HG02642 (cell line): ENCODE results near the gene MARCHF2.
"Not testable (repeated sequence)": the region's sequence is repeated elsewhere in the genome, so short reads cannot be mapped to it uniquely, and the experiment has no call there.

Source experiments
- ATAC-seq: cut with Tn5 transposase; IDR thresholded peaks from one replicate; pipeline ENCODE4 v1.9.1; 2021; ENCODE audit warnings: mild to moderate bottlenecking; ENCODE audit not compliant: unreplicated experiment, poor library complexity

Gene MARCHF2, protein sequence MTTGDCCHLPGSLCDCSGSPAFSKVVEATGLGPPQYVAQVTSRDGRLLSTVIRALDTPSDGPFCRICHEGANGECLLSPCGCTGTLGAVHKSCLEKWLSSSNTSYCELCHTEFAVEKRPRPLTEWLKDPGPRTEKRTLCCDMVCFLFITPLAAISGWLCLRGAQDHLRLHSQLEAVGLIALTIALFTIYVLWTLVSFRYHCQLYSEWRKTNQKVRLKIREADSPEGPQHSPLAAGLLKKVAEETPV

DNA sequence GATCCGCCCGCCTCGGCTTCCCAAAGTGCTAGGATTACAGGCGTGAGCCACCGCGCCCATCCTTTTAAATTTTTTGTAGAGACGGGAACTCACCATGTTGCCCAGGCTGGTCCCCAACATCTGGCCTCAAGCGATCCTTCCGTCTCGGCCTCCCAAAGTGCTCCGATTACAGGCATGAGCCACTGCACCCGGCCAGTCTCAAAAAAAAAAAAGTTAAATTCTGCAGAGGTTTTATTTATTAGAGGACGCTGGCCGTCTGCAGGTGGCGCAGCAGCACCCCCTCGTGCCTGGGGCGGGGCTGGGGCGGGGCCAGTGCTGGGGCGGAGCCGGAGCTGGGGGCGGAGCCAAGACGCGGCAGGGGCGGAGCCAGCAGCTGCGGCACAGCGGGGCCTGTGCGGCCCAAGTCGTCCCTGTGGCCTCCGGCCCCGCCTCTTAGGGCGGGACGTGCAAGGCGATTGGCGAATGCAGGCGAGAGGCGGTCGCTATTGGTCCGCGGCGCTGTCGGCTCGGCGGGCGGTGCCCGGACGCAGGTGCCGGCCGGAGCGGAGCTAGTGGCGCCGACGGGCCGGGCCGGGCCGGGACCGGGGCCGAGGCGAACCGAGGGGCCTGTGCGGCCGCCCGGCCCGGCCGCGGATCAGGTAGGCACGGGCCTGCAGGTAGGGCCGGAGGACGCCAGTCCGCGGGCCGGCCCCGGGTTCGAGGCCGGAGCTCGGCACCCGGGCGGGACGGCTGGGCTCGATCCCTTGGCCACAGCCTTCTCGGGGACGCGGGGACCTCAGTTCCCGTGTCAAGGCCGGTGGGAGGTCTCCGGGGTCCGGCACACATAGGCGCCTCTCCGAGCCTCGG, at the start of gene MARCHF2:
Gene MARCHF2 (plus strand): TSS at position 523 of the 846 bp plus-strand sequence. CDS start 8,536 bp downstream, outside the sequence.
- ATAC-seq, result peak; percentile 100

DNA sequence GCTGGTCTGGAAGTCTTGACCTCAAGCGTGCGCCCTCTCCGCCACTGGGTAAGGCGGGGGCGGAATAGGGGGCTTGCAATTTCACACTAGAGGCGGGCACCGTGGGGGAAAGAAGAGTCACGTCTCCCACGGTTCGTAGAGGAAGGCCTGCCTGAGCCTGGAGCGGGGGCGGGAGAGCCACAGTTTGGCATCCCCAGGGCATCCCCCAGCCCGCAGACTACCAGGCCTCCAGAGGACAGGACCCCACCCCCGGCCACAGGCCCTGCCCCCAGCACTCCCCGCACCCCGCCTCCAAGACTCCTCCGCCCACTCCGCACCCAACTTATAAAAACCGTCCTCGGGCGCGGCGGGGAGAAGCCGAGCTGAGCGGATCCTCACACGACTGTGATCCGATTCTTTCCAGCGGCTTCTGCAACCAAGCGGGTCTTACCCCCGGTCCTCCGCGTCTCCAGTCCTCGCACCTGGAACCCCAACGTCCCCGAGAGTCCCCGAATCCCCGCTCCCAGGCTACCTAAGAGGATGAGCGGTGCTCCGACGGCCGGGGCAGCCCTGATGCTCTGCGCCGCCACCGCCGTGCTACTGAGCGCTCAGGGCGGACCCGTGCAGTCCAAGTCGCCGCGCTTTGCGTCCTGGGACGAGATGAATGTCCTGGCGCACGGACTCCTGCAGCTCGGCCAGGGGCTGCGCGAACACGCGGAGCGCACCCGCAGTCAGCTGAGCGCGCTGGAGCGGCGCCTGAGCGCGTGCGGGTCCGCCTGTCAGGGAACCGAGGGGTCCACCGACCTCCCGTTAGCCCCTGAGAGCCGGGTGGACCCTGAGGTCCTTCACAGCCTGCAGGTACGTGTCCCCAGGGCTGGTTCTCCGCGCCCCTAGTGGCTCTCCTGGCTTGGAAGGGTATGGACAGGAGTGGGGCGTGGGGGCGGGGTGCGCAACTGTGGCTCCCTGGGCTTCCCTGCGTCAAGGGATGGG, 49.0 kb upstream of the MARCHF2 start, which contains the start of gene ANGPTL4:
Gene ANGPTL4 (plus strand): TSS at position 353 of the 969 bp plus-strand sequence. CDS start 167 bp downstream, at position 520.
- ATAC-seq, result no peak

DNA sequence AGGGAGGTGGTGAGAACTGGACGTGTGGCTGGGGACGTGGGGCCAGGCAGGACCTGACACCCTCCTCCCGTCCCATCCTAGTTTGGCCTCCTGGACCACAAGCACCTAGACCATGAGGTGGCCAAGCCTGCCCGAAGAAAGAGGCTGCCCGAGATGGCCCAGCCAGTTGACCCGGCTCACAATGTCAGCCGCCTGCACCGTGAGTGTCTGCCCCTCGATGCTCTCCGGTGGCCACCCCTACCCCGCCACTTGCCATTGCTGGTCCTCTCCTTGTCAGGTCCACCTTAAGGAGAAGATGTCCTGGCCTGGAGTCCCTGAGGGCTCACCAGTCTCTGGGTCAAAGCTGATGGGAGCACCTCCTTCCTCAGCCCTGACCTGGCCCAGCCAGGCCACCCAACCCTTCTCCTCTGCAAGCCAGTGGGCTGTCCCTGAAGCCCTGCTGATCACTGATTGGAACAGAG, 47.0 kb upstream of the MARCHF2 start:
- ATAC-seq, result no peak

DNA sequence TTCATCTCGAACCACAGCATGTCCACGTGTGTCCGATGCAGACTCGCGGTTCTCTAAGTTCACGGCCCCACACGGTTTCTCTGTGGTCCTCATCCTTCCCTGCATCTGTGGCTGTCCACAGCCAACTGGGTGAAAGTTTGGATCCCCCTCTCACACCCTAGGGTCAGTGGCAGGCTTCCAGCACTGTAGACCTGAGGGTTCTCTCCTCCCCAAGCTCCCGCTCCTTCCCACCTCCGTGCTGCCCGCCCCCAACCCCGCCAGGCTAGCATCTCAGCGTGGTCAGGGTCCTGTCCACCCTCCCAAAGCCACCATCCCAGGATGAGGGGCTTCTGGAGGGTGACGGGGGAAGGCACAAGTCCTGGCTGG, 46.2 kb upstream of the MARCHF2 start:
- ATAC-seq, result no peak

DNA sequence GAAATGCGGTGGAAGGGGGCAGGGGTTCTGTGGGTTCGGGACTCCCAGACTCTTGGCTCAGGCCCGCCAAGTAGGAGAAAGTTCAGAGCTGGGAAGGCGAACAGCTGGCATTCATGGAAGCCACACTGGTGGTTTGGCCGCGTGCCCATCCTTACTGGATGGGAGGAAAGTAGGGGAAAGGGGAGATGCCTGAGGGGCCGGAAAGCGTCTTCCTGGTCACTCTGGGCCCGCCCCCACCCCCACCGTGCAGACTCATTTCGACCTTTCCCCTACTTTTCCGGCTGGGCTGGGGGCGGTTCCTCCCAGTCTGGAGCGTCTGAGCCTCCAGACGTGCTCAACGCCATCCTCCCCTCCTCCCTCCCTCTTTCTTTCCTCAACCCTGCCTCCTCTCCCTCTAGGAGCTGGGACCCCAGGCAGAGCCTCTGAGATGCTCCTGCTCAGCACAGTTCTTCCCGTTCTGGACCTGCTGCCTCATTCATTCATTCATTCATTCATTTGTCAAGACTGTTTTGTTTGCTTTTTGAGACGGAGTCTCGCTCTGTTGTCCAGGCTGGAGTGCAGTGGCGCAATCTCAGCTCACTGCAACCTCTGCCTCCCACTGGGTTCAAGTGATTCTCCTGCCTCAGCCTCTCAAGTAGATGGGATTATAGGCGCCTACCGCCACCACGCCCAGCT, 45.6 kb upstream of the MARCHF2 start:
- ATAC-seq, result no peak

DNA sequence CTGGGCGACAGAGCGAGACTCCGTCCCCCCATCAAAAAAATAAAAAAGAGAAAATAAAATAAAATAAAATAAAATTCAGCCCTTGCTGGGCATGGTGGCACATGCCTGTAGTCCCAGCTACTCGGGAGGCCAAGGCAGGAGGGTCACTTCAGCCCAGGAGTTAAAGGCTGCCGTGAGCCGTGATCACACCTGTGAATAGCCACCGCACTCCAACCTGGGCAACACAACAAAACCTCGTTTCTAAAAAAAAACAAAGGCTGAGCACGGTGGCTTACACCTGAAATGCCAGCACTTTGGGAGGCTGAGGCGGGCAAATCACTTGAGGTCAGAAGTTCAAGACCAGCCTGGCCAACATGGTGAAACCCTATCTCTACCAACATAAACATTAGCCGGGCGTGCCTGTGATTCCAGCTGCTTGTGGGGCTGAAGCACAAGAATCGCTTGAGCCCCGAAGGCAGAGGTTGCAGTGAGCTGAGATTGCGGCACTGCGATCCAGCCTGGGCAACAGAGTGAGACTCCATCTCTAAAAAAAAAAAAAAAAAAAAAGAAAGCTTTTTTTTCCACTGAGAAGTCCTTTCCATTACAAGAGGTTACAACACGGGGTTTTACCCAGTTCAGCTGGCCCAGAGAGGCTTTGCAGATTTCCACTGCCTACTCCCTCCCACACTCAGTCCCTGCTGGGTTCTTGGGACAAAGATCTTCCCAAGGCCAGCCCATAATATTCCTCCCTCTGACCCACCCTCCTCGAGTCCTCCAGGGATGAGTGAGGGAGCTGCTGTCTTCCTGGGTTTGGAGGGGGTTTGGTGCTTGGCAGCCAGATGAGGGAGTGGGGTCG, 42.7 kb upstream of the MARCHF2 start:
- ATAC-seq, result no peak

DNA sequence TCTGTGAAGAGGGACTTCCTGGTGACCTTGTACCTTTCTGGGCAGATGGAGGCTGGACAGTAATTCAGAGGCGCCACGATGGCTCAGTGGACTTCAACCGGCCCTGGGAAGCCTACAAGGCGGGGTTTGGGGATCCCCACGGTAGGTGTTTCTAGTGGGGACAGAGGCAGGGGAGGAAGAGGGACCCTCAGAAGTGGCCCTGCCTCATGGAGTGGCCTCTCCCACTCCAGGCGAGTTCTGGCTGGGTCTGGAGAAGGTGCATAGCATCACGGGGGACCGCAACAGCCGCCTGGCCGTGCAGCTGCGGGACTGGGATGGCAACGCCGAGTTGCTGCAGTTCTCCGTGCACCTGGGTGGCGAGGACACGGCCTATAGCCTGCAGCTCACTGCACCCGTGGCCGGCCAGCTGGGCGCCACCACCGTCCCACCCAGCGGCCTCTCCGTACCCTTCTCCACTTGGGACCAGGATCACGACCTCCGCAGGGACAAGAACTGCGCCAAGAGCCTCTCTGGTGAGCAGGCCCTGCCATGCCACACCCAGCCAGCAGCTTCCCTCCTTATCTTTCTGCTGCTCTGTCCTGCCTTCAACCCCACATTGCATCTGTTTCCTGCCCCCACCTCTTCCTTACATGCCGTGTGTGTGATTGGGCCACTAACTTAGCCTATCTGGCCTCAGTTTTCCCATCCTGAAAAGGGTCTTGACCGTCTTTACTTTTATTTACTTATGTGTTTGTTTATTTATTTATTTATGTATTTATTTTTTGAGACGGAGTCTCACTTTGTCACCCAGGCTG, 41.9 kb upstream of the MARCHF2 start:
- no peak for ATAC-seq

DNA sequence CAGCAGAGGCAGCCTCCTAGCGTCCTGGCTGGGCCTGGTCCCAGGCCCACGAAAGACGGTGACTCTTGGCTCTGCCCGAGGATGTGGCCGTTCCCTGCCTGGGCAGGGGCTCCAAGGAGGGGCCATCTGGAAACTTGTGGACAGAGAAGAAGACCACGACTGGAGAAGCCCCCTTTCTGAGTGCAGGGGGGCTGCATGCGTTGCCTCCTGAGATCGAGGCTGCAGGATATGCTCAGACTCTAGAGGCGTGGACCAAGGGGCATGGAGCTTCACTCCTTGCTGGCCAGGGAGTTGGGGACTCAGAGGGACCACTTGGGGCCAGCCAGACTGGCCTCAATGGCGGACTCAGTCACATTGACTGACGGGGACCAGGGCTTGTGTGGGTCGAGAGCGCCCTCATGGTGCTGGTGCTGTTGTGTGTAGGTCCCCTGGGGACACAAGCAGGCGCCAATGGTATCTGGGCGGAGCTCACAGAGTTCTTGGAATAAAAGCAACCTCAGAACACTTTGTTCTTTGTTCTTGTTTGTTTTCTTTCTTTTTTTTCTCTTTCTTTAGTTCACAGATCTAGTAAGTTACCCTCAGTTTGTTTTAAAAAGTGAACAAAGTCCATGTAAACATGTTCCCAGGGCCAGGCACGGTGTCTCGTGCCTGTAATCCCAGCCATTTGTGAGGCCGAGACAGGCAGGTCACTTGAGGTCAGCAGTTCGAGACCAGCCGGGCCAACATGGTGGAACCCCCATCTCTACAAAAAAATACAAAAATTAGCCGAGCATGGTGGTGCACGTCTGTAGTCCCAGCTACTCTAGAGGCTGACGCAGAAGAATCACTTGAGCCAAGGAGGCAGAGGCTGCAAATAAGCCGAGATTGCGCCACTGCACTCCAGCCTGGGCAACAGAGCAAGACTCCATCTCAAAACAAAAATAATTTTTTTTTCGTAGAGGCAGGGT, 39.0 kb upstream of the MARCHF2 start:
- no peak for ATAC-seq

DNA sequence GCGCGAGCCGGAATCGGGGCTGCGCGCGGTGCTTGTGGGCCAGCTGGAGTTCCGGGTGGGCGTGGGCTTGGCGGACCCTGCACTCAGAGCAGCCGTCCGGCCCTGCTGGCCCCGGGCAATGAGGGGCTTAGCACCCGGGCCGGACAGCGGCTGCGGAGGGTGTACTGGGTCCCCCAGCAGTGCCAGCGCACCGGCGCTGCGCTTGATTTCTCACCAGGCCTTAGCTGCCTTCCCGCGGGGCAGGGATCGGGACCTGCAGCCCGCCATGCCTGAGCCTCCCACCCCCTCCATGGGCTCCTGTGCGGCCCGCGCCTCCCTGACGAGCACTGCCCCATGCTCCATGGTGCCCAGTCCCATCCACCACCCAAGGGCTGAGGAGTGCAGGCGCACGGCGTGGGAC, 37.3 kb upstream of the MARCHF2 start:
- not testable (repeated sequence) for ATAC-seq

DNA sequence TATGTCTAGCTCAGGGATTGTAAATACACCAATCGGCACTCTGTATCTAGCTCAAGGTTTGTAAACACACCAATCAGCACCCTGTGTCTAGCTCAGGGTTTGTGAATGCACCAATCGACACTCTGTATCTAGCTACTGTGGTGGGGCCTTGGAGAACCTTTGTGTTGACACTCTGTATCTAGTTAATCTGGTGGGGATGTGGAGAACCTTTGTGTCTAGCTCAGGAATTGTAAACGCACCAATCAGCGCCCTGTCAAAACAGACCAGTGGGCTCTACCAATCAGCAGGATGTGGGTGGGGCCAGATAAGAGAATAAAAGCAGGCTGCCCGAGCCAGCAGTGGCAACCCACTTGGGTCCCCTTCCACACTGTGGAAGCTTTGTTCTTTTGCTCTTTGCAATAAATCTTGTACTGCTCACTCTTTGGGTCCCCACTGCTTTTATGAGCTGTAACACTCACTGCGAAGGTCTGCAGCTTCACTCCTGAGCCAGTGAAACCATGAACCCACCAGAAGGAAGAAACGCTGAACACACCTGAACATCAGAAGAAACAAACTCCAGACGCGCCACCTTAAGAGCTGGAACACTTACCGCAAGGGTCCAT, 36.6 kb upstream of the MARCHF2 start:
- ATAC-seq, result not testable (repeated sequence)

DNA sequence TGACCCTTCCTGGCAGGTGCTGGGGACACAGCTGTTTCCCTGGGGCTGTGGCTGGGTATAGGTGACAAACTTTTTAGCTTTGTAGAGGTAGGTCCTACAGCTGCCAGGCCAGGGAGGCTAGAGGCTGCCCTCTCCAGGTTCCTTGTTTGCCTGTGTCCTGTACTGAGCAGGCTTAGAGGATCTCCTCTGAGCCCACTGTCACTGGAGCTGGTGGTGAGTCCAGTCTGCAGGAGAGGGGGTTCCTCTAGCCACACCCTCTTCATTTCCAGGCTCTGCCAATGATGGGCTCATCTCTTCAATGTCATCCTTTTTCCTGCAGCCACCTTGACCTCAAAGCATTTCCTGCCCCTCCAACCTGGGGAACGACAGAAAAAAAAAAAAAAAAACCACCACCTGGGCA, 35.5 kb upstream of the MARCHF2 start:
- ATAC-seq, result no peak

DNA sequence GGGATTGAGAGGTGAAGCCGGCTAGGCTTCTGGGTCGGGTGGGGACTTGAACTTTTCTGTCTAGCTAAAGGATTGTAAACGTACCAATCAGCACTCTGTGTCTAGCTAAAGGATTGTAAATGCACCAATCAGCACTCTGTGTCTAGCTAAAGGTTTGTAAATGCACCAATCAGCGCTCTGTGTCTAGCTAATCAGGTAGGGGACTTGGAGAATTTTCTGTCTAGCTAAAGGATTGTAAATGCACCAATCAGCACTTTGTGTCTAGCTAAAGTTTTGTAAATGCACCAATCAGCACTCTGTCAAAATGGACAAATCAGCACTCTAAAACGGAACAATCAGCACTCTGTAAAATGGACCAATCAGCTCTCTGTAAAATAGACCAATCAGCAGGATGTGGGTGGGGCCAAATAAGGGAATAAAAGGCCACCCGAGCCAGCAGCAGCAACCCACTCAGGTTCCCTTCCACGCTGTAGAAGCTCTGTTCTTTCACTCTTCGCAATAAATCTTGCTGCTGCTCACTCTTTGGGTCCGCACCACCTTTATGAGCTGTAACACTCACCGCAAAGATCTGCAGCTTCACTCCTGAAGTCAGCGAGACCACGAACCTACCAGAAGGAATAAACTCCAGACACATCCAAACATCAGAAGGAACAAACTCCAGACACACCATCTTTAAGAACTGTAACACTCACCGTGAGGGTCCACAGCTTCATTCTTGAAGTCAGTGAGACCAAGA, 33.8 kb upstream of the MARCHF2 start:
- ATAC-seq, result not testable (repeated sequence)

DNA sequence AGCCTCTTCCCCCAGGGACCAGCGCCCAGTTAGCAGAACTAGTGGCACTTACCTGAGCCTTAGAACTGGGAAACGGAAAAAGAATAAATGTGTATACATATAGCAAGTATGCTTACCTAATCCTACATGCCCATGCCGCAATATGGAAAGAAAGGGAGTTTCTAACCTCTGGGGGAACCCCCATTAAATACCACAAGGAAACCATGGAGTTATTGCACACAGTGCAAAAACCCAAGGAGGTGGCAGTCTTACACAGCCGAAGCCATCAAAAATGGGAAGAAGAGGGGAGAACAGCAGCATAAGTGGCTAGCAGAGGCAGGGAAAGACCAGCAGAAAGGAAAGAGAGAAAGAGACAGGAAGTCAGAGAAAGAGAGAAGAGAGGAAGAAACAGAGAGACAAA, 28.5 kb upstream of the MARCHF2 start:
- ATAC-seq, result not testable (repeated sequence)

DNA sequence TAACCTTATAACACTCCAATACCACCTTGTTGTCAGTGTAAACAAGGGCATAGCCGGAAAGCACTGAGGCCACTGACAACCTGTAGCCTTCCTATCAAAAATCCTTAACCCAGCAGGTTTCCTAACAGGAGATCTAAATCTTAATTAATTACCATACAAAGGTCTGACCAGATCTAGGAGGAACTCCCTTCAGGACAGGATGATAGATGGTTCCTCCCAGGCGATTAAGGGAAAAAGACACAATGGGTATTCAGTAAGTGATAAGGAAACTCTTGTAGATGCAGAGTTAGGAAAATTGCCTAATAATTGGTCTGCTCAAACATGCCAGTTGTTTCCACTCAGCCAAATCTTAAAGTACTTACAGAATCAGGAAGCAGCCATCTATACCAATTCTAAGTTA, 28.0 kb upstream of the MARCHF2 start:
- ATAC-seq, result not testable (repeated sequence)

DNA sequence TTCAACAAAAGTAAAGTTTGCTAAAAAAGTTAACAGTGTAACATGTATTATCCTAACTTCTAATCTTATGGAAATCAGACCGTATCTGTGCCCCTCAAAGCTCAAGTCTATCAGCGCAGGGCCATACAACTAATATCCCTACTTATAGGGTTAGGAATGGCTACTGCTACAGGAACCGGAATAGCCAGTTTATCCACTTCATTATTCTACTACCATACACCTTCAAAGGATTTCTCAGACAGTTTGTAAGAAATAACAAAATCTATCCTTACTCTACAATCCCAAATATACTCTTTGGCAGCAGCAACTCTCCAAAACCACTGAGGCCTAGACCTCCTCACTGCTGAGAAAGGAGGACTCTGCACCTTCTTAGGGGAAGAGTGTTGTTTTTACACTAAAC, 27.5 kb upstream of the MARCHF2 start:
- not testable (repeated sequence) for ATAC-seq

DNA sequence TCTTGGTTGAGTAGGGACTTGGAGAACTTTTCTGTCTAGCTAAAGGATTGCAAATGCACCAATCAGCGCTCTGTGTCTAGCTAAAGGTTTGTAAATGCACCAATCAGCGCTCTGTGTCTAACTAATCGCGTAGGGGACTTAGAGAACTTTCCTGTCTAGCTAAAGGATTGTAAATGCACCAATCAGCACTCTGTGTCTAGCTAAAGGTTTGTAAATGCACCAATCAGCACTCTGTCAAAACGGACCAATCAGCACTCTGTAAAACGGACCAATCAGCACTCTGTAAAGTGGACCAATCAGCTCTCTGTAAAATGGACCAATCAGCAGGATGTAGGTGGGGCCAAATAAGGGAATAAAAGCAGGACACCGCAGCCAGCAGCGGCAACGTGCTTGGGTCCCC, 26.7 kb upstream of the MARCHF2 start:
- ATAC-seq, result not testable (repeated sequence)
